Spleen (tissue), 7 donors: Measurements from ENCODE around the gene OLFM1.

Source experiments
- CTCF ChIP-seq, 11 experiments: fragments of 200-600 bp in 7 of 11; fragments of 450-650 bp in 4 of 11; sonication (generic) in 4 of 11; IDR thresholded peaks in 8 of 11; conservative IDR thresholded peaks in 3 of 11; 1 replicate in 7 of 11; 2 replicates in 4 of 11; pipeline versions ENCODE4 v1.4.0 to v1.8.0; 2016 to 2021; ENCODE audit warnings: antibody characterized with exemption in 11 of 11, inconsistent platforms in 4 of 11, mild to moderate bottlenecking in 1 of 11
- POLR2AphosphoS5 ChIP-seq, 3 donors: sonication (generic); formaldehyde crosslinking; IDR thresholded peaks; one replicate each; pipeline ENCODE4 v1.5.1; 2017; ENCODE audit warnings: antibody characterized with exemption in 3 of 3
- donor health status: DM: no; HTN: no; CAD: no; lungs with moderate emphysema.
- donor health status: DM: no; HTN: no; CAD: no.
- donor health status: DM: no; HTN: no; CAD: no.

- TF ChIP-seq CTCF (IDR thresholded peaks at IDR 0.05 in 8 of 11, conservative IDR thresholded peaks at IDR 0.05 in 3 of 11), result no peak
- TF ChIP-seq POLR2AphosphoS5 (IDR thresholded peaks at IDR 0.05), result no peak
Measured at GRCh38 chr9:135164036-135164435, 76.6 kb downstream of the OLFM1 start.
